ENCODE data around the gene ZNF423.

DNA sequence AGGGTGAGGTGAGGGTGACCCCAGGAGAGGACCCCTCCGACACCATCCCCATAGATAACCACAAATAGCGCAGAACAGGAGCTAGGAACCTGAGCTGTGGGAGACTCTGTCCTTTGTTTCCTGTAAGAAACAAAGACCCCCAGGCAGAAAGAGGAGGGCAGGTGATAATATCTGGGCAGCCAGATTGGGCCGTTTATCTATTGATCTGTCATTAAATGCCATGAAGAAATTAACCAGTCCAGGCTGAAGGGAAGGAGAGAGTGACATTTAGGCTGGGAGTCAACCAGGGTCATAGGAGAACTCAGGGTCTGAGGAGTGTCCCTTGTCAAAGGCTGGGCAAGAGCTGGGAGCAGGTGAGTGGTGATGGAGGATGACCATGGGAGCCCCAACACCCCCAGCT lies 324.5 kb downstream of the ZNF423 start:
- peak; percentile 72 for TF ChIP-seq GATA3 (IDR thresholded peaks at IDR 0.05; ENCODE audit: low read depth, low read length)
- TF ChIP-seq GATA2 (IDR thresholded peaks at IDR 0.05; ENCODE audit: low read depth, low read length), result peak; percentile 86

Measured in SH-SY5Y (cell line).